WTC11 (cell line): Measurements from ENCODE around the gene VSIR. TPM values are rescaled to one million over a fixed set of nuclear protein-coding genes. Genes with fewer than 3 reads are reported as not detected.

ENCODE experiments used
- ATAC-seq: fragments of 200-7000 bp; cut with Tn5 transposase; 2 replicates; pipeline ENCODE4 v1.10.0; 2021; ENCODE audit warnings: mild to moderate bottlenecking, moderate library complexity
- CTCF ChIA-PET: fragments of 300-600 bp; sonication (Branson Sonifier 250); formaldehyde crosslinking; loops from one replicate; lab custom pipeline; 2021; ENCODE audit warnings: antibody characterized with exemption; lab: Charles Lee
- POLR2A ChIA-PET: fragments of 350-600 bp; sonication (Branson Sonifier 250); formaldehyde crosslinking; loops from one replicate; lab custom pipeline; 2021; ENCODE audit warnings: antibody characterized with exemption; lab: Charles Lee
- DNase-seq: peaks from one replicate; pipeline ENCODE4 v3.0.0; 2021; ENCODE audit warnings: low spot score
- H3K27ac Mint-ChIP-seq: 2 replicates; pipeline ENCODE4 v1.8.0; 2021; ENCODE audit warnings: mixed read lengths
- H3K27me3 Mint-ChIP-seq: 2 replicates; pipeline ENCODE4 v1.8.0; 2021; ENCODE audit warnings: low read depth, mild to moderate bottlenecking, moderate library complexity, mixed read lengths
- H3K36me3 Mint-ChIP-seq: 2 replicates; pipeline ENCODE4 v1.8.0; 2021; ENCODE audit warnings: mixed read lengths
- H3K4me1 Mint-ChIP-seq: 2 replicates; pipeline ENCODE4 v1.8.0; 2022; ENCODE audit warnings: mixed read lengths
- H3K4me3 Mint-ChIP-seq: 2 replicates; pipeline ENCODE4 v1.8.0; 2021; ENCODE audit warnings: mild to moderate bottlenecking, moderate library complexity, mixed read lengths
- H3K9me3 Mint-ChIP-seq: 2 replicates; pipeline ENCODE4 v1.8.0; 2021; ENCODE audit warnings: mixed read lengths
- CREM ChIP-seq: sonication (generic); formaldehyde crosslinking; IDR thresholded peaks from 2 replicates; pipeline ENCODE4 v1.8.1; 2022; ENCODE audit warnings: mild to moderate bottlenecking, missing genetic modification reagents, moderate library complexity
- ETV6 ChIP-seq: sonication (generic); formaldehyde crosslinking; IDR thresholded peaks from 2 replicates; pipeline ENCODE4 v1.8.1; 2022; ENCODE audit warnings: mild to moderate bottlenecking, missing genetic modification reagents
- FOXJ3 ChIP-seq: sonication (generic); formaldehyde crosslinking; IDR thresholded peaks from 2 replicates; pipeline ENCODE4 v1.9.0; 2021; ENCODE audit warnings: missing genetic modification reagents, mild to moderate bottlenecking, borderline replicate concordance
- JAZF1 ChIP-seq: fragments of 250-450 bp; sonication (Bioruptor Pico); IDR thresholded peaks from 2 replicates; pipeline ENCODE4 v1.9.0; 2021; ENCODE audit warnings: moderate library complexity, mild to moderate bottlenecking, inconsistent platforms
- MXD4 ChIP-seq: fragments of 250-450 bp; sonication (Bioruptor Pico); IDR thresholded peaks from 2 replicates; pipeline ENCODE4 v1.8.0; 2021; ENCODE audit warnings: mild to moderate bottlenecking, moderate library complexity, borderline replicate concordance
- SP1 ChIP-seq: sonication (generic); formaldehyde crosslinking; conservative IDR thresholded peaks from 2 replicates; pipeline ENCODE4 v1.8.1; 2022; ENCODE audit warnings: missing genetic modification reagents
- ZNF219 ChIP-seq: sonication (generic); formaldehyde crosslinking; IDR thresholded peaks from 2 replicates; pipeline ENCODE4 v1.8.0; 2023; ENCODE audit warnings: missing genetic modification reagents, mild to moderate bottlenecking, borderline replicate concordance
- ZNF423 ChIP-seq: fragments of 250-450 bp; sonication (Bioruptor Pico); IDR thresholded peaks from 2 replicates; pipeline ENCODE4 v2.1.2; 2022; ENCODE audit warnings: mild to moderate bottlenecking, moderate library complexity
- total RNA-seq: library from RNA; stranded (reverse); gene quantifications from 3 replicates; pipeline ENCODE4 v1.2.3, GENCODE V29; 2021
- TF ChIP-seq, protein P1 (sequence below): sonication (generic); formaldehyde crosslinking; conservative IDR thresholded peaks from 2 replicates; pipeline ENCODE4 v1.8.1; 2023; ENCODE audit warnings: mild to moderate bottlenecking, low read depth, missing genetic modification reagents, moderate library complexity
- TF ChIP-seq, protein P2 (sequence below): fragments of 250-450 bp; sonication (Bioruptor Pico); IDR thresholded peaks from 2 replicates; pipeline ENCODE4 v1.9.0; 2021; ENCODE audit warnings: mild to moderate bottlenecking
- TF ChIP-seq, protein P3 (sequence below): sonication (generic); formaldehyde crosslinking; IDR thresholded peaks from 2 replicates; pipeline ENCODE4 v1.8.1; 2022; ENCODE audit warnings: low read depth, mild to moderate bottlenecking, moderate library complexity, missing genetic modification reagents, borderline replicate concordance
- TF ChIP-seq, protein P4 (sequence below): fragments of 250-450 bp; sonication (Bioruptor Pico); IDR thresholded peaks from 2 replicates; pipeline ENCODE4 v1.8.0; 2021; ENCODE audit warnings: mild to moderate bottlenecking
- TF ChIP-seq, protein P5 (sequence below): sonication (generic); formaldehyde crosslinking; IDR thresholded peaks from 2 replicates; pipeline ENCODE4 v1.8.1; 2023; ENCODE audit warnings: mild to moderate bottlenecking, missing genetic modification reagents, borderline replicate concordance
- TF ChIP-seq, protein P6 (sequence below): sonication (generic); formaldehyde crosslinking; IDR thresholded peaks from 2 replicates; pipeline ENCODE4 v1.8.1; 2023; ENCODE audit warnings: mild to moderate bottlenecking, missing genetic modification reagents
- TF ChIP-seq, protein P7 (sequence below): sonication (generic); formaldehyde crosslinking; IDR thresholded peaks from 2 replicates; pipeline ENCODE4 v1.8.0; 2023; ENCODE audit warnings: missing genetic modification reagents
- TF ChIP-seq, protein P8 (sequence below): fragments of 250-450 bp; sonication (Bioruptor Pico); IDR thresholded peaks from 2 replicates; pipeline ENCODE4 v1.9.0; 2021; ENCODE audit warnings: mild to moderate bottlenecking, borderline replicate concordance

The VSIR gene
- total RNA-seq, 1 experiment from 2014 or later, result 0.74 TPM

DNA sequence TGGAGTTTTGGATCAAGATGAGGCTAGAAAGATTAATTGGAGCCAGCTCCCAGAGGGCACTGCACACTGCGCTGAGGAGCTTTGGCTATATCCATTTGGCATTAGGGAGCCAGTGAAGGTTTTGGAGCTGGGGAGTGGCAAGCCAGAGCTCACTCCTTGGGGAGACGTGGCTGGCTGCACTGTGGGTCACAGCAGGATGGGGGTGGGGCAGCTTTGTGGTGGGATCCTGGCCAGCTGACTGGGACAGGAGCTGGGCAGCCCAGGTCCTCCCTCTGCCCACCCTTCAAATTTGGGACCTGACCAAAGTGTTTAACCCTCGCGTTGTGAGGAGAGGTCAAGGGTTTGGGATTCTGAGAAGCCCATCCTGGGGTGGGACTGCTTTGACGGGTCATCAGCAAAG is 58.7 kb downstream of the VSIR start (continued):
- TF ChIP-seq, protein P1, sequence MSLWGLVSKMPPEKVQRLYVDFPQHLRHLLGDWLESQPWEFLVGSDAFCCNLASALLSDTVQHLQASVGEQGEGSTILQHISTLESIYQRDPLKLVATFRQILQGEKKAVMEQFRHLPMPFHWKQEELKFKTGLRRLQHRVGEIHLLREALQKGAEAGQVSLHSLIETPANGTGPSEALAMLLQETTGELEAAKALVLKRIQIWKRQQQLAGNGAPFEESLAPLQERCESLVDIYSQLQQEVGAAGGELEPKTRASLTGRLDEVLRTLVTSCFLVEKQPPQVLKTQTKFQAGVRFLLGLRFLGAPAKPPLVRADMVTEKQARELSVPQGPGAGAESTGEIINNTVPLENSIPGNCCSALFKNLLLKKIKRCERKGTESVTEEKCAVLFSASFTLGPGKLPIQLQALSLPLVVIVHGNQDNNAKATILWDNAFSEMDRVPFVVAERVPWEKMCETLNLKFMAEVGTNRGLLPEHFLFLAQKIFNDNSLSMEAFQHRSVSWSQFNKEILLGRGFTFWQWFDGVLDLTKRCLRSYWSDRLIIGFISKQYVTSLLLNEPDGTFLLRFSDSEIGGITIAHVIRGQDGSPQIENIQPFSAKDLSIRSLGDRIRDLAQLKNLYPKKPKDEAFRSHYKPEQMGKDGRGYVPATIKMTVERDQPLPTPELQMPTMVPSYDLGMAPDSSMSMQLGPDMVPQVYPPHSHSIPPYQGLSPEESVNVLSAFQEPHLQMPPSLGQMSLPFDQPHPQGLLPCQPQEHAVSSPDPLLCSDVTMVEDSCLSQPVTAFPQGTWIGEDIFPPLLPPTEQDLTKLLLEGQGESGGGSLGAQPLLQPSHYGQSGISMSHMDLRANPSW (CRISPR knock-in tag), result no peak
- TF ChIP-seq SP1 (CRISPR knock-in tag) (no peak), ETV6 (CRISPR knock-in tag) (no peak)
- TF ChIP-seq, protein P2, sequence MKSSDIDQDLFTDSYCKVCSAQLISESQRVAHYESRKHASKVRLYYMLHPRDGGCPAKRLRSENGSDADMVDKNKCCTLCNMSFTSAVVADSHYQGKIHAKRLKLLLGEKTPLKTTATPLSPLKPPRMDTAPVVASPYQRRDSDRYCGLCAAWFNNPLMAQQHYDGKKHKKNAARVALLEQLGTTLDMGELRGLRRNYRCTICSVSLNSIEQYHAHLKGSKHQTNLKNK (CRISPR knock-in tag), result no peak

DNA sequence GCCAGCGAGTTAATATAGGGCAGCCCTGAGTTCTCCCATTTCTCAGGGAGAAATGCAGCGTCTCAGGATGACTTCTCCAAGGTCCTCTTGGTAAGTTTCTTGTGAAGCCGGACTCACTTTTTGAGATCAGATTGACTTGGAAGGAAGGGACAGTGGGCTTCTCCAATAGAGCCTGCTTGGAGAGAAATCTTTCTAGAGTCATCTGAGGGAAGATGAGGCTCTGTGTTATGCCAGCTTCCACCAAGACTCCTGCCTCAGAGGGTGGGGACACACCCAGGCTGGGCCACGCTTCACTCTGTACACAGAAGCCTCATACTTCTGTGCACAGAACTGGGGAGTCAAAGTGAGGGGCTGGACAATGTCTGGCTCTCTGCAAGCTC is 59.3 kb downstream of the VSIR start:
- Mint-ChIP-seq H3K4me1 (peaks cover 11% of the 10 kb centered on the region), H3K4me3 (no peak overlapping the region), H3K27me3 (no peaks in the 10 kb centered on the region; the same call in 1 of the 2 replicates), H3K9me3 (no peaks in the 10 kb centered on the region), H3K36me3 (no peaks in the 10 kb centered on the region), H3K27ac (no peak overlapping the region)
- POLR2A ChIA-PET, result no interaction called here
- DNase-seq (no peak), ATAC-seq (no peak)
- CTCF ChIA-PET, result interaction anchor here (0.6 to 4.6 kb wide), 8 partner anchors 17 to 396 kb away, joined by 3 to 34 read pairs (median 4); partner anchors contain the start of genes CDH23 and SLC29A3
- no peak for TF ChIP-seq SP1 (CRISPR knock-in tag)
- TF ChIP-seq, protein P1 (CRISPR knock-in tag), result no peak
- no peak for TF ChIP-seq FOXJ3 (CRISPR knock-in tag)
- no peak for TF ChIP-seq JAZF1 (CRISPR knock-in tag)
- TF ChIP-seq, protein P3, sequence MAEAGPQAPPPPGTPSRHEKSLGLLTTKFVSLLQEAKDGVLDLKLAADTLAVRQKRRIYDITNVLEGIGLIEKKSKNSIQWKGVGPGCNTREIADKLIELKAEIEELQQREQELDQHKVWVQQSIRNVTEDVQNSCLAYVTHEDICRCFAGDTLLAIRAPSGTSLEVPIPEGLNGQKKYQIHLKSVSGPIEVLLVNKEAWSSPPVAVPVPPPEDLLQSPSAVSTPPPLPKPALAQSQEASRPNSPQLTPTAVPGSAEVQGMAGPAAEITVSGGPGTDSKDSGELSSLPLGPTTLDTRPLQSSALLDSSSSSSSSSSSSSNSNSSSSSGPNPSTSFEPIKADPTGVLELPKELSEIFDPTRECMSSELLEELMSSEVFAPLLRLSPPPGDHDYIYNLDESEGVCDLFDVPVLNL (CRISPR knock-in tag), result no peak
- TF ChIP-seq, protein P4, sequence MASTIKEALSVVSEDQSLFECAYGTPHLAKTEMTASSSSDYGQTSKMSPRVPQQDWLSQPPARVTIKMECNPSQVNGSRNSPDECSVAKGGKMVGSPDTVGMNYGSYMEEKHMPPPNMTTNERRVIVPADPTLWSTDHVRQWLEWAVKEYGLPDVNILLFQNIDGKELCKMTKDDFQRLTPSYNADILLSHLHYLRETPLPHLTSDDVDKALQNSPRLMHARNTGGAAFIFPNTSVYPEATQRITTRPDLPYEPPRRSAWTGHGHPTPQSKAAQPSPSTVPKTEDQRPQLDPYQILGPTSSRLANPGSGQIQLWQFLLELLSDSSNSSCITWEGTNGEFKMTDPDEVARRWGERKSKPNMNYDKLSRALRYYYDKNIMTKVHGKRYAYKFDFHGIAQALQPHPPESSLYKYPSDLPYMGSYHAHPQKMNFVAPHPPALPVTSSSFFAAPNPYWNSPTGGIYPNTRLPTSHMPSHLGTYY (CRISPR knock-in tag), result no peak
- TF ChIP-seq, protein P5, sequence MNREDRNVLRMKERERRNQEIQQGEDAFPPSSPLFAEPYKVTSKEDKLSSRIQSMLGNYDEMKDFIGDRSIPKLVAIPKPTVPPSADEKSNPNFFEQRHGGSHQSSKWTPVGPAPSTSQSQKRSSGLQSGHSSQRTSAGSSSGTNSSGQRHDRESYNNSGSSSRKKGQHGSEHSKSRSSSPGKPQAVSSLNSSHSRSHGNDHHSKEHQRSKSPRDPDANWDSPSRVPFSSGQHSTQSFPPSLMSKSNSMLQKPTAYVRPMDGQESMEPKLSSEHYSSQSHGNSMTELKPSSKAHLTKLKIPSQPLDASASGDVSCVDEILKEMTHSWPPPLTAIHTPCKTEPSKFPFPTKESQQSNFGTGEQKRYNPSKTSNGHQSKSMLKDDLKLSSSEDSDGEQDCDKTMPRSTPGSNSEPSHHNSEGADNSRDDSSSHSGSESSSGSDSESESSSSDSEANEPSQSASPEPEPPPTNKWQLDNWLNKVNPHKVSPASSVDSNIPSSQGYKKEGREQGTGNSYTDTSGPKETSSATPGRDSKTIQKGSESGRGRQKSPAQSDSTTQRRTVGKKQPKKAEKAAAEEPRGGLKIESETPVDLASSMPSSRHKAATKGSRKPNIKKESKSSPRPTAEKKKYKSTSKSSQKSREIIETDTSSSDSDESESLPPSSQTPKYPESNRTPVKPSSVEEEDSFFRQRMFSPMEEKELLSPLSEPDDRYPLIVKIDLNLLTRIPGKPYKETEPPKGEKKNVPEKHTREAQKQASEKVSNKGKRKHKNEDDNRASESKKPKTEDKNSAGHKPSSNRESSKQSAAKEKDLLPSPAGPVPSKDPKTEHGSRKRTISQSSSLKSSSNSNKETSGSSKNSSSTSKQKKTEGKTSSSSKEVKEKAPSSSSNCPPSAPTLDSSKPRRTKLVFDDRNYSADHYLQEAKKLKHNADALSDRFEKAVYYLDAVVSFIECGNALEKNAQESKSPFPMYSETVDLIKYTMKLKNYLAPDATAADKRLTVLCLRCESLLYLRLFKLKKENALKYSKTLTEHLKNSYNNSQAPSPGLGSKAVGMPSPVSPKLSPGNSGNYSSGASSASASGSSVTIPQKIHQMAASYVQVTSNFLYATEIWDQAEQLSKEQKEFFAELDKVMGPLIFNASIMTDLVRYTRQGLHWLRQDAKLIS (CRISPR knock-in tag), result no peak
- TF ChIP-seq, protein P6, sequence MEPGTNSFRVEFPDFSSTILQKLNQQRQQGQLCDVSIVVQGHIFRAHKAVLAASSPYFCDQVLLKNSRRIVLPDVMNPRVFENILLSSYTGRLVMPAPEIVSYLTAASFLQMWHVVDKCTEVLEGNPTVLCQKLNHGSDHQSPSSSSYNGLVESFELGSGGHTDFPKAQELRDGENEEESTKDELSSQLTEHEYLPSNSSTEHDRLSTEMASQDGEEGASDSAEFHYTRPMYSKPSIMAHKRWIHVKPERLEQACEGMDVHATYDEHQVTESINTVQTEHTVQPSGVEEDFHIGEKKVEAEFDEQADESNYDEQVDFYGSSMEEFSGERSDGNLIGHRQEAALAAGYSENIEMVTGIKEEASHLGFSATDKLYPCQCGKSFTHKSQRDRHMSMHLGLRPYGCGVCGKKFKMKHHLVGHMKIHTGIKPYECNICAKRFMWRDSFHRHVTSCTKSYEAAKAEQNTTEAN (CRISPR knock-in tag), result no peak
- TF ChIP-seq MXD4, result no peak
- TF ChIP-seq, protein P7, sequence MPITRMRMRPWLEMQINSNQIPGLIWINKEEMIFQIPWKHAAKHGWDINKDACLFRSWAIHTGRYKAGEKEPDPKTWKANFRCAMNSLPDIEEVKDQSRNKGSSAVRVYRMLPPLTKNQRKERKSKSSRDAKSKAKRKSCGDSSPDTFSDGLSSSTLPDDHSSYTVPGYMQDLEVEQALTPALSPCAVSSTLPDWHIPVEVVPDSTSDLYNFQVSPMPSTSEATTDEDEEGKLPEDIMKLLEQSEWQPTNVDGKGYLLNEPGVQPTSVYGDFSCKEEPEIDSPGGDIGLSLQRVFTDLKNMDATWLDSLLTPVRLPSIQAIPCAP, result no peak
- TF ChIP-seq CREM, result no peak
- no peak for TF ChIP-seq ZNF219 (CRISPR knock-in tag)
- TF ChIP-seq, protein P8, sequence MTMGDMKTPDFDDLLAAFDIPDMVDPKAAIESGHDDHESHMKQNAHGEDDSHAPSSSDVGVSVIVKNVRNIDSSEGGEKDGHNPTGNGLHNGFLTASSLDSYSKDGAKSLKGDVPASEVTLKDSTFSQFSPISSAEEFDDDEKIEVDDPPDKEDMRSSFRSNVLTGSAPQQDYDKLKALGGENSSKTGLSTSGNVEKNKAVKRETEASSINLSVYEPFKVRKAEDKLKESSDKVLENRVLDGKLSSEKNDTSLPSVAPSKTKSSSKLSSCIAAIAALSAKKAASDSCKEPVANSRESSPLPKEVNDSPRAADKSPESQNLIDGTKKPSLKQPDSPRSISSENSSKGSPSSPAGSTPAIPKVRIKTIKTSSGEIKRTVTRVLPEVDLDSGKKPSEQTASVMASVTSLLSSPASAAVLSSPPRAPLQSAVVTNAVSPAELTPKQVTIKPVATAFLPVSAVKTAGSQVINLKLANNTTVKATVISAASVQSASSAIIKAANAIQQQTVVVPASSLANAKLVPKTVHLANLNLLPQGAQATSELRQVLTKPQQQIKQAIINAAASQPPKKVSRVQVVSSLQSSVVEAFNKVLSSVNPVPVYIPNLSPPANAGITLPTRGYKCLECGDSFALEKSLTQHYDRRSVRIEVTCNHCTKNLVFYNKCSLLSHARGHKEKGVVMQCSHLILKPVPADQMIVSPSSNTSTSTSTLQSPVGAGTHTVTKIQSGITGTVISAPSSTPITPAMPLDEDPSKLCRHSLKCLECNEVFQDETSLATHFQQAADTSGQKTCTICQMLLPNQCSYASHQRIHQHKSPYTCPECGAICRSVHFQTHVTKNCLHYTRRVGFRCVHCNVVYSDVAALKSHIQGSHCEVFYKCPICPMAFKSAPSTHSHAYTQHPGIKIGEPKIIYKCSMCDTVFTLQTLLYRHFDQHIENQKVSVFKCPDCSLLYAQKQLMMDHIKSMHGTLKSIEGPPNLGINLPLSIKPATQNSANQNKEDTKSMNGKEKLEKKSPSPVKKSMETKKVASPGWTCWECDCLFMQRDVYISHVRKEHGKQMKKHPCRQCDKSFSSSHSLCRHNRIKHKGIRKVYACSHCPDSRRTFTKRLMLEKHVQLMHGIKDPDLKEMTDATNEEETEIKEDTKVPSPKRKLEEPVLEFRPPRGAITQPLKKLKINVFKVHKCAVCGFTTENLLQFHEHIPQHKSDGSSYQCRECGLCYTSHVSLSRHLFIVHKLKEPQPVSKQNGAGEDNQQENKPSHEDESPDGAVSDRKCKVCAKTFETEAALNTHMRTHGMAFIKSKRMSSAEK (CRISPR knock-in tag), result no peak
- TF ChIP-seq ZNF423 (CRISPR knock-in tag), result no peak
